Caco-2 (cell line): ENCODE data around the gene SYT1. TPM values are rescaled to one million over a fixed set of nuclear protein-coding genes. Genes with fewer than 3 reads are reported as not detected.

Experiments
- BruUV-seq: library from RNA; stranded (reverse); fragments of 400-500 nt; replicated peaks from 2 replicates; lab custom pipeline; 2021; lab: Mats Ljungman, UMichigan
- CTCF ChIA-PET: fragments of 300-600 bp; sonication (Branson Sonifier 250); formaldehyde crosslinking; loops from one replicate; lab custom pipeline; 2022; ENCODE audit warnings: antibody characterized with exemption; lab: Charles Lee
- POLR2A ChIA-PET: fragments of 300-600 bp; sonication (Branson Sonifier 250); formaldehyde crosslinking; loops from one replicate; lab custom pipeline; 2022; ENCODE audit warnings: antibody characterized with exemption; lab: Charles Lee
- DNase-seq, 2 experiments: peaks; one replicate each; pipeline versions ENCODE4 v3.0.0 to v3.0.0-alpha.2; 2020 to 2022
- H3K27me3 ChIP-seq: replicated peaks from 2 replicates; pipeline ENCODE4 v1.6.0; 2011; ENCODE audit warnings: low read length; ENCODE audit not compliant: control insufficient read depth, insufficient read depth
- H3K36me3 ChIP-seq: 2 replicates; pipeline ENCODE4 v1.5.1; 2011; ENCODE audit warnings: low read length; ENCODE audit not compliant: control insufficient read depth, insufficient read depth
- H3K4me1 ChIP-seq: fragments of 250-450 bp; sonication (Bioruptor Pico); 2 replicates; pipeline ENCODE4 v1.5.1; 2020; ENCODE audit warnings: mild to moderate bottlenecking
- H3K4me3 ChIP-seq: 2 replicates; pipeline ENCODE4 v1.5.1; 2011; ENCODE audit warnings: low read depth, mild to moderate bottlenecking, control low read depth, low read length
- H3K9me3 ChIP-seq: fragments of 250-450 bp; sonication (Bioruptor Pico); 2 replicates; pipeline ENCODE4 v1.5.1; 2020; ENCODE audit warnings: mild to moderate bottlenecking, moderate library complexity
- H3K27ac Mint-ChIP-seq: one replicate; pipeline ENCODE4 v1.8.0; 2022; ENCODE audit warnings: mixed read lengths; ENCODE audit not compliant: unreplicated experiment
- H3K27me3 Mint-ChIP-seq: one replicate; pipeline ENCODE4 v1.8.0; 2022; ENCODE audit warnings: mixed read lengths; ENCODE audit not compliant: insufficient read depth, unreplicated experiment
- H3K36me3 Mint-ChIP-seq: one replicate; pipeline ENCODE4 v1.8.0; 2022; ENCODE audit warnings: mild to moderate bottlenecking, mixed read lengths; ENCODE audit not compliant: insufficient read depth, unreplicated experiment
- H3K4me1 Mint-ChIP-seq: one replicate; pipeline ENCODE4 v1.8.0; 2022; ENCODE audit warnings: low read depth, mixed read lengths; ENCODE audit not compliant: unreplicated experiment
- H3K4me3 Mint-ChIP-seq: one replicate; pipeline ENCODE4 v1.8.0; 2022; ENCODE audit warnings: mild to moderate bottlenecking, moderate library complexity, mixed read lengths; ENCODE audit not compliant: unreplicated experiment
- H3K9me3 Mint-ChIP-seq: one replicate; pipeline ENCODE4 v1.8.0; 2022; ENCODE audit warnings: mixed read lengths; ENCODE audit not compliant: unreplicated experiment
- CTCF ChIP-seq, 2 experiments: fragments of 200-600 bp in 1 of 2; IDR thresholded peaks; 1 replicate in 1 of 2; 2 replicates in 1 of 2; pipeline versions ENCODE4 v1.5.1 to v1.8.0; 2011 to 2022; ENCODE audit warnings: antibody characterized with exemption in 1 of 2, control low read depth in 1 of 2, inconsistent platforms in 1 of 2, low read depth in 1 of 2, low read length in 1 of 2, mild to moderate bottlenecking in 1 of 2, moderate library complexity in 1 of 2; ENCODE audit not compliant: insufficient read depth in 1 of 2, severe bottlenecking in 1 of 2, unreplicated experiment in 1 of 2
- intact Hi-C: fragments of 100-400 bp; cut with micrococcal nuclease; formaldehyde crosslinking; loops from one replicate; pipeline ENCODE4 v1.10.0; 2022; ENCODE audit not compliant: unreplicated experiment
- total RNA-seq: library from RNA; stranded (reverse); gene quantifications from 2 replicates; pipeline ENCODE4 v1.2.3, GENCODE V29; 2022

SYT1 gene
- total RNA-seq, 1 experiment from 2014 or later: 0.39 TPM

- Mint-ChIP-seq H3K4me3 (no peak overlapping the region), H3K36me3 (no peaks in the 10 kb centered on the region), H3K27me3 (no peaks in the 10 kb centered on the region), H3K9me3 (no peaks in the 10 kb centered on the region), H3K27ac (no peak overlapping the region), H3K4me1 (no peaks in the 10 kb centered on the region)
- CTCF ChIA-PET: no interaction called here
- Histone ChIP-seq H3K4me3 (no peak overlapping the region), H3K9me3 (no peaks in the 10 kb centered on the region; the same call in 1 of the 2 replicates), H3K36me3 (no peaks in the 10 kb centered on the region), H3K27me3 (no peaks in the 10 kb centered on the region), H3K4me1 (no peaks in the 10 kb centered on the region)
- intact Hi-C loops: no loop called here
- POLR2A ChIA-PET: no interaction called here
- no peak for TF ChIP-seq CTCF (IDR thresholded peaks at IDR 0.05; ENCODE audit: insufficient read depth in 1 of 2, low read depth in 1 of 2, low read length in 1 of 2, severe bottlenecking in 1 of 2, unreplicated experiment in 1 of 2)
- no TSS peak for BruUV-seq
- no peak for DNase-seq
Observed at GRCh38 chr12:78951803-78952551, 87.4 kb downstream of the SYT1 start.

DNA sequence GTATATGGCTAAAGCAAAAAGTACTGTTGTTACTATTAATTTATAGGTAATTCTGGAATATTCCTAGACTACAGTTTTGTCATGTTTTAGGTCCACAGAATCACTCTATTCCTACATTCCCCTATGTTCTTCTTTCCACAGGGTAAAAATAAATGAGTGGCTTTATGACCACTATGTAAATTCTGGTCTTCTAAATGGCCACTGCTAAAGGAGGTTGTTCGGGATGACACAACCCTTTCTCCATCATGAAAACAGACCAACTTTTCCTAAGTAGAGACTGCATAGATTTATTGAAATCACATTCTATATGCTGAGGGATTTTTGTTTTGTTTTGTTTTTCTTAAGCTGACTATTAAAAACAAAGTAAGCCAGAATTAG is 88.0 kb downstream of the SYT1 start:
- Histone ChIP-seq H3K4me1 (no peaks in the 10 kb centered on the region), H3K27me3 (no peaks in the 10 kb centered on the region), H3K4me3 (no peak overlapping the region), H3K36me3 (no peaks in the 10 kb centered on the region), H3K9me3 (no peaks in the 10 kb centered on the region; the same call in 1 of the 2 replicates)
- ChIA-PET CTCF (no interaction called here), POLR2A (no interaction called here)
- BruUV-seq: no TSS peak
- Mint-ChIP-seq H3K27me3 (no peaks in the 10 kb centered on the region), H3K27ac (no peak overlapping the region), H3K4me3 (no peak overlapping the region), H3K36me3 (no peaks in the 10 kb centered on the region), H3K4me1 (no peaks in the 10 kb centered on the region), H3K9me3 (no peaks in the 10 kb centered on the region)
- intact Hi-C loops: no loop called here
- DNase-seq: no peak
- no peak for TF ChIP-seq CTCF (IDR thresholded peaks at IDR 0.05; ENCODE audit: insufficient read depth in 1 of 2, low read depth in 1 of 2, low read length in 1 of 2, severe bottlenecking in 1 of 2, unreplicated experiment in 1 of 2)

GRCh38 chr12:78958941-78959340 is 94.4 kb downstream of the SYT1 start:
- TF ChIP-seq CTCF (IDR thresholded peaks at IDR 0.05; ENCODE audit: insufficient read depth in 1 of 2, low read depth in 1 of 2, low read length in 1 of 2, severe bottlenecking in 1 of 2, unreplicated experiment in 1 of 2): no peak
- Histone ChIP-seq H3K4me1 (no peaks in the 10 kb centered on the region), H3K4me3 (no peak overlapping the region), H3K36me3 (no peaks in the 10 kb centered on the region), H3K27me3 (no peaks in the 10 kb centered on the region), H3K9me3 (no peaks in the 10 kb centered on the region)
- Mint-ChIP-seq H3K27ac (no peak overlapping the region), H3K4me3 (no peak overlapping the region), H3K9me3 (no peaks in the 10 kb centered on the region), H3K27me3 (no peaks in the 10 kb centered on the region), H3K36me3 (no peaks in the 10 kb centered on the region), H3K4me1 (no peaks in the 10 kb centered on the region)
- intact Hi-C loops: no loop called here
- CTCF ChIA-PET: no interaction called here
- POLR2A ChIA-PET: no interaction called here
- no TSS peak for BruUV-seq
- DNase-seq: no peak
